ENCODE results near the gene NPFFR1. TPM values are rescaled to one million over a fixed set of nuclear protein-coding genes. Genes with fewer than 3 reads are reported as not detected.

Gene NPFFR1
- total RNA-seq, 8 experiments from 2014 or later: 0.04 to 0.28 (median 0.09) TPM; not detected in 1

GRCh38 chr10:70212879-70213278 is 70.9 kb downstream of the NPFFR1 start:
- ATAC-seq (replicated peaks in 6 of 8): peak in 7 of 8 experiments; percentile 18 to 98 (median 59)
- peaks cover 0 to 8% of the 10 kb centered on the region in 2 donors for H3K4me1 ChIP-seq (replicated peaks in 1 of 2)
- in situ Hi-C loops (cut with MboI; ENCODE audit: low pct_unique_long_range_greater_than_20kb in 2 of 9, low sequenced_read_pairs in 9 of 9, unreplicated experiment in 9 of 9): loop anchor here in 4 of 9 experiments (10.0 to 25.0 kb wide), 2 partner anchors 149 to 152 kb away; no protein-coding TSS in a partner anchor
- 85 to 100% (median 95%) methylated on average over 1 of the region's 1 CpG; no CpG with 5 or more reads in 4 of the 10 experiments for WGBS, 10 experiments
- no peak overlapping the region for H3K4me3 ChIP-seq
- H3K27ac ChIP-seq: peak overlapping the region in 1 of 2 donors; percentile 53

GRCh38 chr10:70212277-70212676 is 71.5 kb downstream of the NPFFR1 start:
- in situ Hi-C loops (cut with MboI; ENCODE audit: low pct_unique_long_range_greater_than_20kb in 2 of 9, low sequenced_read_pairs in 9 of 9, unreplicated experiment in 9 of 9): loop anchor here in 4 of 9 experiments (10.0 to 25.0 kb wide), 2 partner anchors 150 to 153 kb away; no protein-coding TSS in a partner anchor
- peak in 1 of 8 experiments; percentile 9 for ATAC-seq (replicated peaks in 6 of 8)
- H3K4me3 ChIP-seq: no peak overlapping the region
- H3K4me1 ChIP-seq (replicated peaks in 1 of 2): peaks cover 0 to 8% of the 10 kb centered on the region in 2 donors
- H3K27ac ChIP-seq: no peak overlapping the region

GRCh38 chr10:70206762-70207161 is 77.0 kb downstream of the NPFFR1 start:
- no peak overlapping the region for H3K27ac ChIP-seq
- H3K4me3 ChIP-seq: no peak overlapping the region
- in situ Hi-C loops (cut with MboI; ENCODE audit: low pct_unique_long_range_greater_than_20kb in 2 of 9, low sequenced_read_pairs in 9 of 9, unreplicated experiment in 9 of 9): loop anchor here in 2 of 9 experiments (25.0 kb wide), 1 partner anchor 156 kb away; no protein-coding TSS in a partner anchor
- no peak for ATAC-seq (replicated peaks in 6 of 8)
- no peaks in the 10 kb centered on the region for H3K4me1 ChIP-seq (replicated peaks in 1 of 2)
- 80% methylated on average over 1 of the region's 5 CpGs; no CpG with 5 or more reads in 9 of the 10 experiments for WGBS, 10 experiments

GRCh38 chr10:70201105-70201504 is 82.7 kb downstream of the NPFFR1 start:
- no peak for ATAC-seq (replicated peaks in 6 of 8)
- 75 to 100% (median 100%) methylated on average over 1 of the region's 1 CpG; no CpG with 5 or more reads in 1 of the 10 experiments for WGBS, 10 experiments
- H3K27ac ChIP-seq: no peak overlapping the region
- in situ Hi-C loops (cut with MboI; ENCODE audit: low pct_unique_long_range_greater_than_20kb in 2 of 9, low sequenced_read_pairs in 9 of 9, unreplicated experiment in 9 of 9): loop anchor here in 2 of 9 experiments (25.0 kb wide), 1 partner anchor 161 kb away; no protein-coding TSS in a partner anchor
- H3K4me1 ChIP-seq (replicated peaks in 1 of 2): no peaks in the 10 kb centered on the region
- no peak overlapping the region for H3K4me3 ChIP-seq

GRCh38 chr10:70198696-70199466 is 84.9 kb downstream of the NPFFR1 start:
- ATAC-seq (replicated peaks in 6 of 8): no peak
- H3K4me1 ChIP-seq (replicated peaks in 1 of 2): no peaks in the 10 kb centered on the region
- in situ Hi-C loops (cut with MboI; ENCODE audit: low pct_unique_long_range_greater_than_20kb in 2 of 9, low sequenced_read_pairs in 9 of 9, unreplicated experiment in 9 of 9): no loop called here

More at GRCh38 chr10:70198696-70199466, 84.9 kb downstream of the NPFFR1 start:
- 80 to 100% (median 96%) methylated on average over 1 to 5 of the region's 5 CpGs; no CpG with 5 or more reads in 2 of the 10 experiments for WGBS, 10 experiments
- H3K27ac ChIP-seq: no peak overlapping the region
- H3K4me3 ChIP-seq: no peak overlapping the region

Other genes starting within 250 kb of the NPFFR1 start
- 100 to 1,000 TPM in 1 of 8 experiments, 10 to 100 TPM in 5, 1 to 10 TPM in 2; 2.7 to 171 (median 77.5) TPM for gene MACROH2A2, start 231.2 kb downstream of the NPFFR1 start, total RNA-seq
- gene AIFM2, start 151.2 kb downstream of the NPFFR1 start, total RNA-seq: 1 to 10 TPM; 1.5 to 9.6 (median 4.2) TPM
- gene TYSND1, start 137.3 kb downstream of the NPFFR1 start, total RNA-seq: 10 to 100 TPM in 3 of 8 experiments, 1 to 10 TPM in 5; 5.2 to 15.9 (median 7.9) TPM
- gene SAR1A, start 113.5 kb downstream of the NPFFR1 start, total RNA-seq: 100 to 1,000 TPM in 2 of 8 experiments, 10 to 100 TPM in 6; 65.3 to 140 (median 79.2) TPM
- gene PPA1, start 50.6 kb downstream of the NPFFR1 start, total RNA-seq: 100 to 1,000 TPM; 113 to 213 (median 168) TPM
- 10 to 100 TPM in 5 of 8 experiments, 1 to 10 TPM in 3; 4.5 to 23.0 (median 15.2) TPM for gene LRRC20, start 98.6 kb upstream of the NPFFR1 start, total RNA-seq
- gene EIF4EBP2, start 120.1 kb upstream of the NPFFR1 start, total RNA-seq: 10 to 100 TPM; 34.3 to 80.5 (median 42.3) TPM
- 1 to 10 TPM in 4 of 8 experiments, under 1 TPM in 3, not detected in 1; 0.21 to 1.2 (median 1.0) TPM for gene NODAL, start 157.7 kb upstream of the NPFFR1 start, total RNA-seq
- 10 to 100 TPM in 1 of 8 experiments, 1 to 10 TPM in 7; 1.4 to 15.9 (median 2.7) TPM for gene PALD1, start 194.8 kb upstream of the NPFFR1 start, total RNA-seq

Measured in motor neuron (in vitro differentiated cells).